Activated T-cell treated with anti-CD3 and anti-CD28 coated beads for 48 hours (primary cell): ENCODE data around the gene CHCHD3.

Source experiments
- DNase-seq: peaks from one replicate; pipeline ENCODE4 v3.0.0-alpha.2; 2020; ENCODE audit warnings: low read depth

CHCHD3 gene

DNA sequence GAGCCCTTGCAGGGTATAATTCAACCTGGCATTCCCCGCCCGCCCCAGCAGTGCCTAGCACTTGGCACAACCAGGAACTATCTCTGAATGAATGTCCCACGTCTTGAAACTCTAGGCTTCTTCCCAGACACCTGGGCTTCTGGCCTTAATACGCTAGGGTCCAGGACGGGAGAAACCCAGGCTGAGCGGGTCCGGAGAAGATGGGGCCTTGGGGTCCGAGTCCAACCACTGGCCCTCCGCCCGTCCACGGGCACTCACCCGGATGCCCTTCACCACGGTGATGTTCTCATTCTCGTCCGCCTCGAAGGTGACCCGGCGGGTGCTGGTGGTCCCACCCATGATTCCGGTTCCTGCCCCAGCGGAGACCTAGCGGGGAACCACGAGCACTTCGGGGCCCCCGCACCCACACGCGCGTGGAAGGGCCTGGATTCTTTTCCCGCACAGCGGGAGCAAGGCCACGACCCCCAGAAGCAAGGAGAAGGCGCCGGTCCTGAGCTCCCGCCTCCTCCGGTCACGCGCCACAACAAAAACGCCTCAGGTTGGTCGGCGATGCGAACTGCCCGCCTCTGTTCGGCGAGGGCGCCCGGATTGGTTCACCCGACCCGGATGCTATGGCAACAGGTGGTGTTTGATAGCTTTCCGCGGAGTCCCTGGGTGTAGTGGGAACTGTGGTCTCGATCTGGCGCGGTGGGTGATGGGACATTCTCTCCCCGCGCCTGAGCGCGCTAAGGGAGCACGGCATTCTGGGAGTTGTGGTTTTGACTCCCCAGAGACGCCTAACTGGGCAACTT is at the start of gene CHCHD3:
CHCHD3 (minus strand) TSS at position 492 of the 791 bp plus-strand sequence; CDS start at position 339, 153 bp downstream.
- DNase-seq, result peak; percentile 94

DNA sequence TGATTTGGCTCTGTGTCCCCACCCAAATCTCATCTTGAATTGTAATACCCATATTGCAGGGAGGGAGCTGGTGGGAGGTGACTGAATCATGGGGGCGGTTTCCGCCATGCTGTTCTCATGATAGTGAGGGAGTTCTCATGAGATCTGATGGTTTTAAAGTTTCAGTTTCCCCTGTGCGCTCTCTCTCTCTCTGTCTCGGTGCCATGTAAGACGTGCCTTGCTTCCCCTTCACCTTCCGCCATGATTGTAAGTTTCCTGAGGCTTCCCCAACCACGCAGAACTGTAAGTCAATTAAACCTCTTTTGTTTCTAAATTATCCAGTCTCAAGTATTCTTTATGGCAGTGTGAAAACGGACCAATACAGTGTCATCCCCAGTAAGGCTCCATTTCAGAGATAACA is 48.3 kb upstream of the CHCHD3 start:
- DNase-seq, result no peak

DNA sequence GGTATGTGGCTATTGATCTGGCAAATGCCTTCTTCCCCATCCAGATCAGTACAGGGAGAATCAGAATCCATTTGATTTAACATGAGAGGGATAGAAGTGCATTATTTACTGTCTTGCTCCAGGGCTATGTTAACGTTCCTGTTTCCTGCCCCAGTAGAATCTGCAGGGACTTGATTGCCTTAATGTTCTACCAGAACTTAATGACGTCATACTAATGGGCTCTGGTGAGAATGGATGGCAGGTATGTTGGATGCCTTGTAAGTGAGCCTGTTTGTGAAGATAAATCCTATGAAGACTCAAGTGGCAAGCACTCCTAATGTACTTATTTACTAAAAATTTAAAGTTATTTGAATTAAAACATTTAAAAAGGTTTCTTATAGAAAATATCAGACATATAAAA is 44.5 kb upstream of the CHCHD3 start:
- no peak for DNase-seq

DNA sequence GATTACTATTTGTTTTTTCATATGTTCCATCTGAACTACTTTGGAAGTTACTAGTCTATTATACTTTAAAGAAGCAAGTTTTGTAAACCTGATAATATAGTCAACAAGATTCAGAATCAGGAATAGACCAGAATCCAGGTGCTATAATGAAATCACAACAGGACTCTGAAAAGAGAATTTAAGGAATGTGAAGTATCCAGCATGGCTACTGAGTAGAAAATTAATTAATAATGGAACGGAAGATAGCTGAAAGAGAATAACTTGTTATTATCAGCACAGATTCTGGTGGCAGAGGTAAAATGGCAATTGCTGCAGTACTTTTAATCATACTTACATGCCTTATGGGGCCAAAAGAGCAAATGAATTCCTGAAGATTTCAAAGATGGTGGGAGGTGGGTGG is 43.1 kb upstream of the CHCHD3 start:
- no peak for DNase-seq

DNA sequence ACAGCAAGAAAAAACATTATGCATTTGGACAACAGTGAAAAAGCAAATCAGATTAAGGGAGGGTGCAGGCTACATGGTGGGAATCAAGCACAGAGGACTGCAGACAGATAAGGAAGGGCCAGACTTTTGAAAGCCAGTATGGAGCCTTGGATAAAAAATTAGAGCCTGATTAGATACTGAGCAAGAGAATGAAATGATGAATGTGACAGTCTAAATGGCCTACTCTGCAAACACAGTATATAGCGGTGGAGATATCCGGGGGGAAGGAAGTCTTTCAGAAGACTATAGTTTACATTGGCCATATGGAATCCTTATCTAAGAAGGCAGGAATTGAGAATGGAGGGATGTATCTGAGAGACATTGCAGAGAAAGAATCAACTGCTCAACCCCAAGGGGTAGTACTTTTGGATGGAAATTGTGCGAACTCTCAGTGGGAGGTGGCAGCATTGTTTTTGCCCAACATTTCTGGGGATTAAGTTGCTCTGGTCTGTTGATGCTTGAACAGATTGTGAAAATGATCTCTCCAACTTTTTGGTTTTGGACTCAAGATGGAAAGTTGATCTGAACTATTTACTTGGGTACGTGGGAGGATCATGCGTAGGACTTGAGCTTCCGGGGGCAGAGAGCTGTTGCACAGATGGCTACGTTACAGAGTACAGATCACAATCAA is 39.4 kb upstream of the CHCHD3 start:
- no peak for DNase-seq

DNA sequence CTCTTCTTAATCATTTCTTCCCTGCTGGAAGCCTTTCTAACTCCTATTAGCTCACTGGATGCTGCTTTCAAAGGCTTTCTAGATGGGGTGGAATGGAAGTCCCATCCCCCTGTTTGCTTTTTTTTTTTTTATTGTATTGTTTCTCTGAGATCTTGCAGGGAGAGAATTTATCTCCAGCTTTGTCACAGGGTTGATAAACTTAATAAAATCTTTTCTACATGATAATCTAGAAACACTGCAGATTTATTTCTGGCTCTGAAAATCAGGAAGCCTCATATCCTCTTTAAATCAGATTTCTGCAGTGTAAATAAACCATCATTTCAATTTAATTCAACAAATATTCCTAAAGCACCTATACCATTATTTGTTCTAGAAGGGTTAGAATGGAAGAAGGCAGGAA is 37.2 kb upstream of the CHCHD3 start:
- DNase-seq, result no peak

DNA sequence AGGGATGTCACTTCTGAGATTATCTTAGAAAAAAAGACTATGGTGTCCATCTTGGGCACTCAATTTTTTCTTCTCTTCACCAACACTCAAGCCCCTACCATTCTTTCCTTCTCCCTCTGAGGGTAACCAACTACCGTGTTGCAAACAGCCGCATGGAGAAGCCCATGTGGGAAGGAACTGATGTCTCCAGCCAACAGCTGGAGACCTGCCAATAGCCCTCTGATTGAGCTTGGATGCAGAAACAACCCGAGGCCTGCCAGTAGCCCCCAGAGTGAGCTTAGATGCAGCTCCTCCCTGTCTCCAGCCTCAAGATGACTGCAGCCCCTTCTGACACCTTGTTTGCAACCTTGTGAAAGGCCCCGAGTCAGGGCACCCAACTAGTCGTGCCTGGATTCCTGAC is 36.4 kb upstream of the CHCHD3 start:
- no peak for DNase-seq

DNA sequence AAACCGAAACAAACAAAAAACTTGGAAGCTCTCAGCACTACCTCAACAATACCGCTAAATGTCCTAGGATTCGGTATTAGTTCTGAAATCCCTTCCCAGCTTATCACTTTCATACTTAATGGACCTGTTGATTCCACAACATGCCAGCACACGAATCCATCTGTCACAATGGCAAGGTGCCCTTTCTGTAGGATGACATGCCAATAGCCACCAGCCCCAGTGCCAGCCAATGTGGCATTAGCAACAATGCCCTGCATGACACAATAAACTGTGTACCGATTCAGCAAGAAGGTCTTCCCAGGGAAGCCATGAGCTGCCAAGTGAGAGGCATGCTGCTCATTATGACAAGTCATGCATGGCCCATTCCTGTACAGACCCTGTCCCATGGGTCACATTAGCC is 35.6 kb upstream of the CHCHD3 start:
- no peak for DNase-seq

DNA sequence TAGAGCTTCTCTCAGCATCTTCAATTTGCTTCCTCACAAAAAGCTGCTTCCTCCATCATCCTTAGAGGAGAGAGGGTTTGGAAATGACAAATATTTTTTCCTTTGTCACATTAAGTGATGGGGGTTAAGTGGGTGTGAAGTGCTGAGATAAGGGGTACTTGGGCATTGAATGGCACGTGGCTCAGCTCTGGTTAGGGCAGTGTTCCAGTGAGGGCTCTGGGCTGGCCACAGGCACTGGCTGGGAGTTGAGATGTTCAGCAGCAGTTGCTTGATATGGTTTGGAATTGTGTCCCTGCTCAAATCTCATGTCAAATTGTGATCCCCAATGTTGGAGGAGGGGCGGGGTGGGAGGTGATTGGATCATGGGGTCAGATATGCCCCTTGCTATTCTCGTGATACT is 33.7 kb upstream of the CHCHD3 start:
- DNase-seq, result no peak

DNA sequence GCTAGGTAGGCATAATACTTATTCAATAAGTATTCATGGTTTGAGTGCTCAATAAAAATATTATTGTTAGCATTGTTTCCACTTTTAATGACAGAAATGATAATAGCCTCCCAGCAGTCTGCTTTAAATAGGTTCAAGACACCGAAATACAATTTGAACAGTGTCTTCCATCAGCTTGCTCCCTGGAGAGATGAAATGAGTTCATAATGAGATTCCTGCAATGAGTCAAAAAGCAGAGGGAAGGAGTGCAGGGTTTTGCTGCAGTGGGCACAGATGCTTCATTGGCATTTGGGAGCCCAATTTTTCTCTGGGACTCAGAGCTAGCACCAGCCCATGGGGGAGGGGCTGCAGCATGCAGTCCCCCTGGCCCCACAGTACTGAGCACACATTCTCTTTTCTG is 32.6 kb upstream of the CHCHD3 start:
- no peak for DNase-seq

DNA sequence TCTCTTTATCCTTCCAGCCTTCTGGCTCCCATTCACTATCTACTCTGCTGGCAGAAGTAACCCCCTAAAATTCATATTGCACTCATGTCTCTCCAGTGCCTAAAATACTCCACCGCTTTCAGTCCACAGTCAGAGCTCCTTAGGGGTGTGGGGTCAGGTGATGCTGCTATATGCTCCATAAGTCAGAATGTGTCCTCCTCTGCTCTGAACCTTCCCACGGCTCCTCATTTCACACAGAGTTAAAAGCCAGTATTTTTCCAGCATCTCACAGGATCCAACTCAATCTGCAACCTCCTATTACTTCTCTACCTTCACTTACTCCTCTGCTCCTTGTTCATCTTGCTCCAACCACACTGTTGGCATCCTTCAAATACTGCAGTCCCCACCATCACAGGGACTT is 31.1 kb upstream of the CHCHD3 start:
- no peak for DNase-seq

DNA sequence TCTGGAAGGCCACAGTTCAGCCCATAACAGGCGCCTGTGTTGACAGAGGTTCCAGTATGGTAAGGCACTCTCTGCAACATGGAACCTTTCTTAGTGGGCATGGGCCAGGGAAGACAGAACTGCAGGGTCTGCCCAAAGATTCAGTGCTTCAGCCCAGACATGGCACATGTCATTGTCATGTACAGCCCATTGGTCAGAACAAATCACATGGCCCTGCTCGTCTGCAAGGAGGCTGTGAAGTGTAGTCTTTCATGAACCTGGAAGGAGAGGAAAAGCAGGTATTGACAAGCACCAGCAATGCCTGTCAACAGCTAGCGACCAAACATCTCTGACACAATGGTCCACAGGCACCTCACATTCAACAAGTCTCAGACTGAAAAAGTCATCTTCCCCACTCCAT is 30.4 kb upstream of the CHCHD3 start:
- DNase-seq, result no peak

DNA sequence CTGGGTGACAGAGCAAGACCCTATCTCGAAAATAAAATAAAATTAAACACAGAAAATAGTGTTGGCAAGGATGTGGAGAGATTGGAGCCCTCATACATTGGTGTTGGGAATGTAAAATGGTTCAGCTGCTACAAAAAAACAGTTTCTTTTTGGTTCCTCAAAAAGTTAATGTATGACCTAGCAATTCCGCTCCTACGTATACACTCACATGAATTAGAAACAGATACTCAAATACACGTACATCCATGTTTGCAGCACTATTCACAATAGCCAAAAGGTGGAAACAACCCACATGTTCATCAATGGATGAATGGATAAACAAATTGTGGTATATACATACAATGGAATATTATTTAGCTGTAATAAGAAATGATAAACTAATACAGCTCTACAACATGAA is 28.4 kb upstream of the CHCHD3 start:
- no peak for DNase-seq

DNA sequence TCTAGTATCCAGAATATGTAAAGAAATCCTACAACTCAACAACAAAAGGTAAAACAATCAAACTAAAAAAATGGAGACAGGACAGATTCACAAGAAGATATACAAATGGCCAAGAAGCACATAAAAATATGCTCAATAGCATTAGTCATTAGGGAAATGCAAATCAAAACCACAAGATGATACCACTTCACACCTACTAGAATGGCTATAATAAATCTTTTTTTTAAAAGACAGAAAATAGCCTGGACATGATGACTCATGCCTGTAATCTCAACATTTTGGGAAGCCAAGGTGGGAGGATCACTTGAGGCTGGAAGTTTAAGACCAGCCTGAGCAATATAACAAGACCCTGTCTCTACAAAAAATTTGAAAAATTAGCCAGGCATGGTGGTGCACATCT is 27.9 kb upstream of the CHCHD3 start:
- no peak for DNase-seq

DNA sequence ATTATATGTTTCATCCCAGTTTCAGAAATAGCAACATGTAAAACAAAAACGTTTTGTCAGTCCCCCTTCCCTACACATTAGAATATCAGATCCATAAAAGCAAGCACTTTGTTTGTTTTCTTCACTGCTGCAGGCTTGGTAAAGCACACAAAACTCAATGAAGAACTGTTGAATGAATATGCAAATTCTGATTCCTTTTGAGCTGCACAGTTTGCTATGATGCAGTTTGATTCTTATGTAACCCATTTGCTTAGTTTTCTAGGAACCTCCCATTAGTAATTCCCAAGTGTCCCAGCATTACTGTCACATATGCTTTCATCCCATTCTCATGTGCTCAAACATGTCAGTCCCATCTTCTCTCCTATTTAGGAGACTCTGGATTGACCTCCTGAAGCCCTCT is 26.1 kb upstream of the CHCHD3 start:
- no peak for DNase-seq

DNA sequence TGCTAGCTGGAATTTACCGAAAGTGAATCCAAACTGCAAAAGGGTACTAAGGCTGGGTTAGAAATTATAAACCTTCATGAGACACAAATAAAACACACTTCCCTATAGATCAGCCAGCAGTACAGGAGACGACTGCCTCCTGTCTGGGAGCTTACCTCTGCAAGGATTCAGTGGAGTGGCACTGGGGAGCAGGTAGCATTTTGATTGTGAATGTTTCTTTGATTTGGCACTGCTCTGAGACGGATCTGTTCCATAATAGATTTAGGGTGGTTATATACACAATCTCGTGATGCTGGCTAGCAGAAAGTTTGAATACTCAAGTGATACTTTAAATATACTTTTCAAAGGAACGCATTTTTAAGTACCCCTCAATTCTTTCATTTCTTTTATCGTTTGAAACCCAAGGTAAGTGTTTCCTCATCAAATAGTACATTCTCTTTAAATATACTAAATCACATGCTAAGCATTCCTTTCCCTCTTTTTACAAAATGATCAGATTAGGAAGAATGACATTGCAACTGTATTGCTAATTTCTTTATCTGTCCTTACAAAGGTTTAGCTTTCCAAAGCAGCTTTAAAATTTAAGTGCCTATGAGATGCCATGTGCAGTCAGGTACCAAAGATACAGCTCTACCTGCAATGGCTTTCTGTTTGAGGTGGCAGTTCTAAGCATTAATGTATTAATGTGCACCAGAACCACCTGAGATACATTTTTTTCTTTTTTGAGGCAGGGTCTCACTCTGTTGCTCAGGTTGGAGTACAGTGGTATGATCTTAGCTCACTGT is 20.6 kb upstream of the CHCHD3 start:
- DNase-seq, result no peak

DNA sequence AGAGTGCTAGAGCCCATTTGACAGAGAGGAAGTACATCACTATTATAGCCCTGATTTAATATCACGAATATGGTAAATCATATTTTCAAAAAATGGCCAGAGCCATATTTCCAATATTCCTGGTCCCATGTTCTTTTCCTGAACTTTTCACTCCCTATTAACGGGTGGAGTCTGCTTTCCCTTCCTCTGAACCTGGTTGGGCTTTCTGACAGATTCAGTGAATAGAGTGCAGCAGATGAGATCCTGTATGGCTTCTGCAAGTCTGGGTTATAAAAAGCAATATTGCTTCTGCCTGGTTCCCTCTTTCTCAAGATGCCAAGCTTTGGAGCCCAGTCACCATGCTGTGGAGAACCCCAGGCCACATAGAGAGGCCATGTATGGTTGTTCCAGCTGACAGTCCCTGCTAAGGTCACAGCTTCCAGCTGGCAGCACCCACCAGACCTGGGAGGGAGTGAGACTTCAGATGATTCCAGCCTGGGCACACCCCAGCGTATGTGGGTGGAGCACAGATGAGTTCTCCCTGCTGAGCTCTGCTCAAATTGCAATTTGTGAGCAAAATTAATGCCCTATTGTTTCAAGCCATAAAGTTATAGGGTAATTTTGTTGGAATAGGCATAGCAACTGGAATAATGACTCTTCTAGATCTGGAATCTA is 17.9 kb upstream of the CHCHD3 start:
- DNase-seq, result no peak

DNA sequence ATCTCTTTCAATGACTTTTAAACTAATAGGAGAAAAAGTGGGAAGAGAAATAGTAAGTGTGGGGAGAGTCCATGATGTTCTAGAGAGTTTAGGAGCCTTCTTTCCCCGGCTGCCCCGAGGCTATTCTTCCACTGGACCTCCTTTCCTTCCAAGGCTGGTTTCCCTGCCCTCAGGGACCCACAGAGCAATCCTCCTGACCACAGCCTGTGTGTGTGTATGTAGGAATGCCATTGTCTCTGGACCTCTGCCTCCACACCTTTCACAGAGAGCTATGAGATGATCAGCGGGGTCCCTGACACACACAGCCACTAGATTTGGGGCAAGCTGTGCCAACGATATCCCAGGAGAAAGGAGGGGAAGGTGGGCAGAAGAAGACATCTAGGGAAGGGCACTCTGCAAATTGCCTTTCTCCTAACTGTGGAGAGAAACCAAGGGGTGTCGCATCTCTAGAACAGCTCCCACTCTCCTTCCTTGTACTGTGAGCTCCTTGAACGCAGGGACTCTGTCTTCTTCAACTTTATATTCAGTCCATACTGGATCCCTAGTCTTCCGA is 13.3 kb upstream of the CHCHD3 start:
- DNase-seq, result no peak

DNA sequence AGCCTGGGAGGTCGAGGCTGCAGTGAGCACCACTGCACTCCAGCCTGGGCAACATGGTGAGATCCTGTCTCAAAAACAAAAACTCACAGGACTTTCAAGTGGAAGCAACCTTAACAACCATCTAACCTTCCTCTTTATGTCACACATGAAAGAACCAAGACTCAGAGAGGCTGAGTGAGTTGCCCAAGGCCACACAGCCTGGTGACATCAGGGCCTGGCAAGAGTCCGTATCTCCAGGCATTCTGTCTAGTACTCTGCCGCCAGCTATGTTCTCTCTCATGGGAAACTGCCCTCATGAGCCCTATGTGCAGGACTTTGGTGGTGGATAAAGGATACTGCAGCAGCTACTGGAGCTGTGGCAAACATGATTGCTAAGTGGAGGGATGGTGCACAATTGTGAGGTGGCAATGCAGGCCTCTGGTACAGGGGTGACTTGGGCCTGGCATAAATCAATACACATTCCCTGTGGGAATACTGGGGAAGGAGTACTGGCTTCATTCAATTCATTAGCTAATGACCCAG is 10.1 kb upstream of the CHCHD3 start:
- DNase-seq, result no peak

DNA sequence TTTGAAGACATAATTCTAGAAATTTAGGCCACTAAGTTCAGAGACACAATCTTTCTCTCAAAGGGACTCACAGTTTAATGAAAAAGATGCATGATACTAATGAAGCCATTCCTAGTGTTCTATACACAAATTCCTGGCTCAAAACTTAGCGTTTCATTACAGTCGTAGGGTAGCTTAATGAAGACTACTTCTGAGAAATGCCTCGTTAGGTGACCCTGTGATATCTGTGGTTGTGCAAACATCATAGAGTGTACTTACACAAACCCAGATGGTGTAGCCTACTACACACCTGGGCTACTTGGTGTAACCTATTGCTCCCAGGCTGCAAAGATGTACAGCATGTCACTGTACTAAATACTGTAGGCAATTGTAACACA is 488 bp upstream of the CHCHD3 start:
- no peak for DNase-seq

DNA sequence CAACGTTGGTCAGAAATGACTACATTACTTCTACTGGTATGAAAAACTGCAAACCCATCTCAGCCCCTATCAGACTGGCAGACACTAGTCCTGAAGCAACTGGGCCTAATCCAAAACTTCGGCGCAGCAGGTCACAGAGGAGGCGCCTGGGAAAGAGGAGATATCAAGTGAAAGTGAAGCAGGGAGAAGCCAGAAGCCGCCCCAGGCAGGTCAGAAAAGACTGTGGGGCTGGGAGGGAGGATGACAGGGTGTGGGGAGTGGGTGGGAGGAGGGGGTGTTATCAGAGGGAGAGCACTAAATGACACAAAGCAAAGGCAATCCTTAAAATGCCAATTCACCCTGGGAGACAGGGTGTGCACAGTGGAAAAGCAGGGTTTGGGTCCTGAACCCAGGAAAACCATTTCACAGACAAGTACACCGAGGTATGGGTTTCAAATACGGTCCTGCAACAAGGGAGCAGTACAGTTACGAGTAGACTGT is 731 bp downstream of the CHCHD3 start:
- DNase-seq, result no peak

DNA sequence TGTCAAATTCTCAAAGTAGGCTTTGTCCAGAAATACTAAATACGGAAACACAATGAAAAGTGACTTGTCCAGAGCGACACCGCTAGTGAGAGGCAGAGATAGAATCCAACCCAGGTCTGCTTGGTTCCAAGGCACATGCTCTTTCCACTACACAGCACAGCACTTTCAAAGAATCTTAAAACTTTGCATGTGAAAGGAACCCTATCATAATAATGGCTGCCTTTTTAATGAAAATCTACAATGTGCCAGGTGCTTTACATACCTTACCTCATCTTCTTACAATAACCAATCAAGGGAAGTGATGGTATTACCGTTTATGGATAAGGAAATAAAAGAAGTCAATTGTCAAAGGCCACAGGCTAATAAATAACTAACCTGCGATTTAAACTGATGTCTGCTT is 2.6 kb downstream of the CHCHD3 start:
- no peak for DNase-seq
